ENCODE results near the gene B9D1.

GRCh38 chr17:19391432-19391831 lies 28.9 kb upstream of the B9D1 start:
- no peak for TF ChIP-seq CTCF (IDR thresholded peaks at IDR 0.05)
- no peak for TF ChIP-seq POLR2A (IDR thresholded peaks at IDR 0.05)
